GM21526 (cell line): ENCODE data around the gene M6PR.
"Not testable (repeated sequence)": the region's sequence is repeated elsewhere in the genome, so short reads cannot be mapped to it uniquely, and the experiment has no call there.

Source experiments
- ATAC-seq: cut with Tn5 transposase; IDR thresholded peaks from one replicate; pipeline ENCODE4 v1.9.1; 2021; ENCODE audit warnings: moderate library complexity; ENCODE audit not compliant: unreplicated experiment, low FRiP score

The M6PR gene

GRCh38 chr12:8951744-8952143 is 2.3 kb upstream of the M6PR start:
- no peak for ATAC-seq

- no peak for ATAC-seq
Measured at GRCh38 chr12:8950702-8951478, 1.4 kb upstream of the M6PR start.

DNA sequence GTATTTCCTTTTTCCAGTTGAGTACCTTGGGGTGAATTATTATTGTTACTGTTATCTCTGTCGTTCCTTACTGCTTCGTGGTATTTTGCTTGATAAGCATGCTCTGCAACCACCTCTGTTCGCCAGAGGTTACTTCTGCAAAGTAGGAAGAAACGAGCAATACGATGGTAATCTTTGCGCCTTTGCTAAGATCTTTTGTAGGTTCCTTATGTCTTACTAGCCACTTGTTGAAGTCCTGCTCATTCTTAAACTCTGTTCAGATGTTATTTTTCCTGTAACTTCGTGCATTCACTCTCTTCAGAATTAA is 729 bp upstream of the M6PR start:
- no peak for ATAC-seq

GRCh38 chr12:8948701-8949341 is 624 bp downstream of the M6PR start:
- no peak for ATAC-seq

DNA sequence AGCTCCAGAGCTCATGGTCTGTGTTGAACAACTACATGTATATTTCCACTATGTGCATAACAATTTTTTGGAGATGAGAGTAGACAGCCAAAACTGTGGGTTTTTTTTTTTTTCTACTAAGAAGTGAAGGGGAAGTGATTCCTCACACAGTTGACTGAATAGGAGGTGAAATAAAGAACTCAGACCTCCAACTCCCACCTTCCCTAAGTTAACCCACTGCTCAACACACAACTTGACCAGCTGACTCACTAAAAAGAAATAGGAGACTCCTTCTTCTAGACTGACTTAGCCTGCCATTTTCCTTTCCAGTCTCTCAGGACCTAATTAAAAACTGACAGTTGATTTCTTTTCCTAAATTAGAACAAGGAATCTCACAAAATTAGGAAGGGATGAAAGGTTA is 1.7 kb downstream of the M6PR start:
- no peak for ATAC-seq

DNA sequence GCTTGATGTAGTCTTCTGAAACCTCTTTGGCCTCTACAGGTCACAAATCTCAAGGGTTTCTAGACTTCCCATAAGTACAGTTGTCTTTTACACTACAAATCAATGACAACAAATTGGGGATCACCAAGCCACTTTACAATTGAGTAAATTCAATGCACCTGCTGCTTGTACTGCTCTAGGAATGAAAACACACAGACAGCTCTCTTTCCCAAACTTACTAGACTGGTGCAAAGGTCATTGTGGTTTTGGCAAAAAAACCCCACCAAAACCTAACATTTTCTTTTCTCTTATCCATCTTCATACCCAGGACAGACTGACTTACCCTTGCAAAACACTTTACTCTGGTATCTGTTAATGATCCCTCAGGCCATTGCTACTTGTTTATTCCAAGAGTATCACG is 2.7 kb downstream of the M6PR start:
- no peak for ATAC-seq

DNA sequence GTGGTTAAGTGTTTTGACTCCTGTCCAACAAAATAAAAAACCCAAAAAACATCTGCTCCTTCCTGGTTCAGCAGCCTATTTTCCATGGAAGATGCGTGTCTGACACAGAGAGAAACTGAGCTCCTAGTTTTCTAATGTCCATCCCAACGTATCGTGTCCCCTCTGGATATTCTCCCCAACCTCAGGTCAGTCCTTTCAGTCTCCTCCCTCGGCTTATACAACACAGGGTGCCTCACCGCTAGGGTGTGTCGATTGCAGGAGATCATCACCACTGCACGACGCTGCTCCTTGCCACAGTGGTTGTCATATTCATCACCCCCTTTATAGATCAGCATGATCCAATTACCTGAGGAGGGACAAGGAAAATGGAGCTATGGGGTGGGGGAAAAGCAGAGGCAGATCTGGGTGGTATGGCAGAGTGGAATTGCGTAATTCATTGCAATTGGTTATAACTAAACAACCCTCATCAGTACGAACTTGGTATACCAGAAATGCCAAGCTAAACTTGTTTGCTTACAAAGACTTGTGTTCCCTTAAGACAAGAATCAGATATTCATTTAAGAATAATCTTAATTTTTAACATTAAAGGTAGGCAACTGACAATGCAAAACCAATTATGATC is 5.8 kb downstream of the M6PR start:
- ATAC-seq: no peak

GRCh38 chr12:8941691-8942478 is 7.6 kb downstream of the M6PR start:
- ATAC-seq: no peak

DNA sequence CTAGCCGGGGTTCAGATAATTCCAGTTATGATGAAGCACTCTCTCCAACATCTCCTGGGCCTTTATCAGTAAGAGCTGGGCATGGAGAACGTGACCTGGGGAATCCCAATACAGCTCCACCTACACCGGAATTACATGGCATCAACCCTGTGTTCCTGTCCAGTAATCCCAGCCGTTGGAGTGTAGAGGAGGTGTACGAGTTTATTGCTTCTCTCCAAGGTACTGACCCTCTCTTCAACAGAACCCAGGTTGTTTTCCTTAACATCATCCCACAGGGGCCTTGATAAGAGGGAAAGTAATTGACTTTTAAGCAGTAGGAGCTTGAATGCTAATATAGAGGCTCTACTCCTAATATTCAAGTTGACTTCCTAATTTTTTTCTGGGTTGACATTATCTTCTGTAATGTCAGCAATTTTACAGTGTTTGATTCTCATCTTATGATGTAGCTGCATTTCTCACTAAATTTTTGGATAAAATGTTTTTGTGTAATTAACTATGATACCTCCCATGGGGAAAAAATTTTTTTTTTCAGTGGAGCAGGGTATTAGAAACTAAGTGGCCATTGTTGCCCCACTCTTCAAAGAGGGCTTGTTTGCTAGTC is 11.5 kb downstream of the M6PR start:
- not testable (repeated sequence) for ATAC-seq

DNA sequence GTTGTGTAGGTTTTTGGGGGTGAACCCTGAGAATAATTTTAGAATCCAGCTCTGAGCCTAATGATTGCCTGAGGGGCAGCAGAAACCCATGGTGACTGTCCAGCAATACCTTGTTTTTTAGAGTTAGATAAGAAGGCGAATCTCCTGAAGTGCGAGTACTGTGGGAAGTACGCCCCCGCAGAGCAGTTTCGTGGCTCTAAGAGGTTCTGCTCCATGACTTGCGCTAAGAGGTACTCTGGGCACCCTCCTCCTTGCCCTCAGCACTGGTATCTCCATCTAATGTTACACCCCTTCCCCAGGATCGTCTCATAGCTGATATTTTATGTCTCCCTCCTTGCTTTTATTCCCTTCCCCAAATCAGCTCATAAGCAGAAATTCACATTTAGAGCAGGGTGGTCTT is 12.7 kb downstream of the M6PR start:
- no peak for ATAC-seq

DNA sequence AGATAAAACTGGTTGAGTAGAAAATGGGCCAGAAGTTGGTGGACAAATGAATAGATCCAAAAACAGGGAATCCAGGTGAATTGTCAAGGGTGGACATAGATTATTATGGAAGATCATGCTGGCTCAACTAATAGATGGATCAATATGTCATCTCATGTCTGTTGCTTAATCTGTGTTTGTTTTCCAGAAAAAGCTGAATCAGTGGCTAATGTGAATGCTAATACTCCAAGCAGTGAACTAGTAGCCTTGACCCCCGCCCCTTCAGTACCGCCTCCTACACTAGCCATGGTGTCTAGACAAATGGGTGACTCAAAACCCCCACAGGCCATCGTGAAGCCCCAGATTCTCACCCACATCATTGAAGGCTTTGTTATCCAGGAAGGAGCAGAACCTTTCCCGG is 15.4 kb downstream of the M6PR start:
- not testable (repeated sequence) for ATAC-seq

DNA sequence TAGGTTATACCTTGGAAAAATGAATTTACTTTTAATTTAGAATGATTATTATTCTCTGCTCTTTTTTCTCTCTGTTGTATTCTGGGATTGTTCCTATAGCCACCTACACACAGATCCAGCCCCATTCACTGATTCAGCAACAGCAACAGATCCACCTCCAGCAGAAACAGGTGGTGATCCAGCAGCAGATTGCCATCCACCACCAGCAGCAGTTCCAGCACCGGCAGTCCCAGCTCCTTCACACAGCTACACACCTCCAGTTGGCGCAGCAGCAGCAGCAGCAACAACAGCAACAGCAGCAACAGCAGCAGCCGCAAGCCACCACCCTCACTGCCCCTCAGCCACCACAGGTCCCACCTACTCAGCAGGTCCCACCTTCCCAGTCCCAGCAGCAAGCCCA is 17.0 kb downstream of the M6PR start:
- not testable (repeated sequence) for ATAC-seq

DNA sequence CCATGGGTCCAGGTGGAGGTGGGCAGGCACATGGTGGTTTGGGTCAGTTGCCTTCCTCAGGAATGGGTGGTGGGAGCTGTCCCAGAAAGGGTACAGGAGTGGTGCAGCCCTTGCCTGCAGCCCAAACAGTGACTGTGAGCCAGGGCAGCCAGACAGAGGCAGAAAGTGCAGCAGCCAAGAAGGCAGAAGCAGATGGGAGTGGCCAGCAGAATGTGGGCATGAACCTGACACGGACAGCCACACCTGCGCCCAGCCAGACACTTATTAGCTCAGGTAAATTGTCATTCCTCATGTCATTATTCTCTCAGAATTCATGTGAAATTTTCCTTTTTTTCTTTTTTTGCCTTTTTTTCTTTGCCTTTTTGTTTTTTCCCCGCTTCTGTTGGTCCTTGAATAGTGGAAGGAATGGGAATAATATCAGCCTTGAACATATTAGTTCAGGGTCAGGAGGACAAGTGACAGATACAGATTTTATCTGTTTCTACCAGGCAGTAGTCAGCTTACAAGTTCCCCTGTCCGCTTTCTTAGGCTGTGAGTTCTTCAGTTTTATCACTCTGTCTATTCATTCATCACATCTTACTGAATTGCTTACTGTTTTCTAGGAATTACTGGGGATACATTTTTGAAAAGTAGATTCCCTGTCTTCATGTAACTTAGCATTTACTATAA is 18.7 kb downstream of the M6PR start:
- ATAC-seq: not testable (repeated sequence)

GRCh38 chr12:8922544-8922943 is 26.9 kb downstream of the M6PR start:
- no peak for ATAC-seq

- not testable (repeated sequence) for ATAC-seq
Measured at GRCh38 chr12:8919643-8920042, 29.8 kb downstream of the M6PR start.

- ATAC-seq: no peak
Measured at GRCh38 chr12:8917751-8918150, 31.7 kb downstream of the M6PR start.

DNA sequence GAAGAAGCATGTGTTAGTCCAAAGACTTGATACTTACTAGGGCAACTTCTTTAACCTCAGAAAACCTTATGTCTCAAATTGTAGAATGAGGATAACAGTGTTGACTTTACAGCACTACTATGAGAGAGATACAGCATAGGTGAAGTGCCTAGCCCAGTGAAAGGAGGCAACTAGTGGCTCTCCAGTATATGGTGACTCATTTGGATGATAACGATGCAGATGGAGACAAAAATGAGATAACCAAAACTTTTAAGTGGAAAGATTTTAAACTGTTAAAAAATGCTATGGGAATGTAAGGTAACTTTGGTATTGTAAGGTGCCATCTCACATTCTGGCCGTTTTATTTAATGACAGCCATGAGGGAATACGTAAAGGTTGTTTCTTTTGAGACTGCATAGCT is 32.4 kb downstream of the M6PR start:
- no peak for ATAC-seq

- no peak for ATAC-seq
Measured at GRCh38 chr12:8916154-8916553, 33.3 kb downstream of the M6PR start.

DNA sequence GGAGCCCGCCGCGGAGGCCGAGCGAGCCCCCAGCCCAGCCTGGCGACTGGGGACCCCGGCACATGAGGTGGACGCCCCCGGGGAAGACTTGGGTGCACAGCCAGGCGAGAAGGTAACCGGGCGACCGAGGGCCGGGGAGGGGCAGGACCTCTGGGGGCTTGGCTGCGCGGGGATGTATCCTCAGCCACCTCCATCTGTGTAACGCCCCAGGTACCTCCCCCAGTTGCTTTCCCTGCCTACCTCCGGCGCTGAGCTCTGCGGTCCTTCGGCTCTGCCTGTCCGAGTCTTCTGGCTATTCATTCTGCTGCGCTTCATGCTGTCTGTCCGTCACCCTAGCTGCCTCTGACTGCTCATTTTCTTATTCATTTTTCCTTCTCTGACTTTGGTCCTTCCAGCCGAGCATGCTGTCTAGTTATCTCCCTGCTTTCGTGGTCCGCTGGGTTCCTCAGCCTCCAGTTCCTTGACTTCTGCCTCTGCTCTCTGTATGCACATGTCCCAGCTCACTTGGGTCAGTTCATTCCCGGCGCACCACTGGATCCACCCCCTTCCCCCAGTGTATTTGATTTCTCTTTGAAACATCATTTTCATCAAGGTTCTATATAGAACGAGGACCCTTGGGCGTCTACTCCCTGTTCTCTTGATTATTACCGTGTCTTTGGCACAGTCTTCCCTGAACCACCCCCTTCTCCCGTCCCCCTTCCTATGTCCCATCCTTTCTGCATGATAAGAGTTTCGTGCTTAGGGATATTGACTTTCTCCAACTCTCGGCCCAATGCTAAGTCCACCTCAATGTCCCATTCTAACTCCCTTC is 34.5 kb downstream of the M6PR start:
- peak; percentile 60 for ATAC-seq
